ENCODE measurements around the gene USF3.

The USF3 gene

DNA sequence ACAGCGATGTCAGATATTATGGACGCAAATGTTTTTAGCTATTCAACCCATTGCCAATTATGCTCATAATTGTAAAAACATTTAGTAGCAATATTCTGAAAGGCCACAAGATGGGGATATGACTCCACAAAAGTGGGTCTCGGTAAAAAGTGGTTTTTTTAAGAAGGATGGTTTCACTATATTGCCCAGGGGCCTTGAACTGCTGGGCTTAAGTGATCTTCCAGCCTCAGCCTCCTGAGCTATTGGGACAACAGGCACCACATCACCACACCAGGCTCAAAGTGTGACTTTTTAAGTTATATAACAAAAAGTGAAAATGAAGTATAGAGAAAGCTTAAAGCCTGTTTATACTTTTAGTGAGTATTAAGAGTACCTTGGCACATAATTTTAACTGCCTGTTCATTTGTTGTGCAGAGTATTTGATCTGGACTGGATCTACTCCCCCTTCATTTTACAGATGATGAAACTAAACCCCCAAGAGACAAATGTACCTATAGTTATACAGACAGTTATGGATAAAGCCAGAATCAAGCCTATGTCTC, 40.2 kb upstream of the USF3 start:
- peak; percentile 84 for DNase-seq (ENCODE audit: low read depth)
- H3K4me3 ChIP-seq (replicated peaks; ENCODE audit: low read depth, low read length): no peak overlapping the region
- TF ChIP-seq, protein P1, sequence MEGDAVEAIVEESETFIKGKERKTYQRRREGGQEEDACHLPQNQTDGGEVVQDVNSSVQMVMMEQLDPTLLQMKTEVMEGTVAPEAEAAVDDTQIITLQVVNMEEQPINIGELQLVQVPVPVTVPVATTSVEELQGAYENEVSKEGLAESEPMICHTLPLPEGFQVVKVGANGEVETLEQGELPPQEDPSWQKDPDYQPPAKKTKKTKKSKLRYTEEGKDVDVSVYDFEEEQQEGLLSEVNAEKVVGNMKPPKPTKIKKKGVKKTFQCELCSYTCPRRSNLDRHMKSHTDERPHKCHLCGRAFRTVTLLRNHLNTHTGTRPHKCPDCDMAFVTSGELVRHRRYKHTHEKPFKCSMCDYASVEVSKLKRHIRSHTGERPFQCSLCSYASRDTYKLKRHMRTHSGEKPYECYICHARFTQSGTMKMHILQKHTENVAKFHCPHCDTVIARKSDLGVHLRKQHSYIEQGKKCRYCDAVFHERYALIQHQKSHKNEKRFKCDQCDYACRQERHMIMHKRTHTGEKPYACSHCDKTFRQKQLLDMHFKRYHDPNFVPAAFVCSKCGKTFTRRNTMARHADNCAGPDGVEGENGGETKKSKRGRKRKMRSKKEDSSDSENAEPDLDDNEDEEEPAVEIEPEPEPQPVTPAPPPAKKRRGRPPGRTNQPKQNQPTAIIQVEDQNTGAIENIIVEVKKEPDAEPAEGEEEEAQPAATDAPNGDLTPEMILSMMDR (IDR thresholded peaks at IDR 0.05; ENCODE audit: low read length, missing control alignments): peak; percentile 61

DNA sequence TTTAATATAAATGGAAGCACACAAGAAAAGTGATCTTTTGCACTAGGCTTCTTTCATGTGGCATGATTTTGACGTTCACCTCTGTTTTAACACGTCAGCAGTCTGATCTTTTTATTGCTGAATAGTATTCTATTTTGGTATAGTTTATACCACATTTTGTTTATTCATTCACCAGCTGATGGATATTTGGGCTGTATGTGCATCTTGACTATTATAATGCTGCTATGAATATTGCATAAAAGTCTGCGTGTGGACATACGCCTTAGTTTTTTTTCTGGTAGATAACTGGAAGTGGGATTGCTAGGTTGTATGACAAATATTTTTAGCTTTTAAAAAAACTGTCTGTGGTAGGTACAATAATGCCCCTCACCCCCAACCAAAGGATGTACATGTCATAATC, 35.3 kb upstream of the USF3 start:
- no peak for DNase-seq (ENCODE audit: low read depth)
- TF ChIP-seq, protein P1 (IDR thresholded peaks at IDR 0.05; ENCODE audit: low read length, missing control alignments): no peak
- H3K4me3 ChIP-seq (replicated peaks; ENCODE audit: low read depth, low read length): no peak overlapping the region

DNA sequence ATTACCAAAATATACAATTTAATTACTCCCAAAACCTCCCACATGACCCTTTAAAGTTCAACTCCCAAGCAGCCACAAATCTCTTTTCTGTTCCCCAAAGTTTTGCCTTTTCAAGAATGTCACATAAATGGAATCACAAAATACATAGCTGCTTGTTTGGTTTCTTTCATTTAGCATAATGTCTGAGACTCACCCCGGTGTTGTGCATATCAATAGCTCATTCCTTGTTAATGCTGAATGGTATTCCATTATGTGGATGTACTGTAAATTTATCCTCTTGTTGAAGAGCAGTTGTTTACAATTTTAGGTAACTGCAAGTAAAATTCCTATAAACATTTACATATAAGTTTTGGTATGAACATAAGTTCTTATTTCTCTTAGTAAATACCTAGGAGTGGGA, 34.1 kb upstream of the USF3 start:
- DNase-seq (ENCODE audit: low read depth): no peak
- TF ChIP-seq, protein P1 (IDR thresholded peaks at IDR 0.05; ENCODE audit: low read length, missing control alignments): no peak
- no peak overlapping the region for H3K4me3 ChIP-seq (replicated peaks; ENCODE audit: low read depth, low read length)

DNA sequence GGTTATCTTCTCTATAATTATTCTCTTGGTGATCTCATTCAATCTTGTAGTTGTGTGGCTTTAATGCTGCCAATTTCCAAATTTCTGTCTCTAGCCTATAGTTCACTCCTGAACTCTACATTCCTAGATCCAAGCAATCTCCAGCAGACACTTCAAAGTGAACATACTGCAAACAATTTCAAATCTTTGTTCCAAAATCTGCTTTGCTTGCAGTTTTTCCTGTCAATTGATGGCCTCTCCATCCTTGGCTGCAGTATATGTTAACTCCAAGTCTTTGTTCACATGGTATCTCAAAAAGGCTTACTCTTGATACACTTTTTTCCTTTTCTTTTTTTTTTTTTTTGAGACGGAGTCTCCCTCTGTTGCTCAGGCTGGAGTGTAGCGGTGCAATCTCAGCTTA, 32.2 kb upstream of the USF3 start:
- no peak for DNase-seq (ENCODE audit: low read depth)
- H3K4me3 ChIP-seq (replicated peaks; ENCODE audit: low read depth, low read length): no peak overlapping the region
- TF ChIP-seq, protein P1 (IDR thresholded peaks at IDR 0.05; ENCODE audit: low read length, missing control alignments): no peak

DNA sequence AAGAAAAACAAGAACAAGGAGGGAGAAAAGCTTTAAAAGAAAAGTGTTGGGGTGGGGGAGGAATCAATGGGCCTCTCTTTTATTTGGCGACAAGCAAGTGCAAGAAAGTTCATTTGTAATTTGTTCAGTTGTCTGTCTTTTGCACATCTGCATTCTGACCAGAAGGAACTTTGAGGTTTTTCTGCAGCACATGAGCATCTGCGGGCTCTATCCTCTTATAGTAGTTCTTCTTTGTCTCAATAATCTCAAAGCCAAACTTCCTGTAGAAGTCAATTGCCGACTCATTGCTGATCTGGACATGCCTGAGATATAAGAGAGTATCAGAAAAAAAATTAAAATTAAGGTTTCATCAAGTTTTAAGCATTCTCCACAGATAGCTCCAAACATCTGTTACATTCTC, 25.2 kb upstream of the USF3 start:
- no peak for DNase-seq (ENCODE audit: low read depth)
- H3K4me3 ChIP-seq (replicated peaks; ENCODE audit: low read depth, low read length): no peak overlapping the region
- TF ChIP-seq, protein P1 (IDR thresholded peaks at IDR 0.05; ENCODE audit: low read length, missing control alignments): no peak

DNA sequence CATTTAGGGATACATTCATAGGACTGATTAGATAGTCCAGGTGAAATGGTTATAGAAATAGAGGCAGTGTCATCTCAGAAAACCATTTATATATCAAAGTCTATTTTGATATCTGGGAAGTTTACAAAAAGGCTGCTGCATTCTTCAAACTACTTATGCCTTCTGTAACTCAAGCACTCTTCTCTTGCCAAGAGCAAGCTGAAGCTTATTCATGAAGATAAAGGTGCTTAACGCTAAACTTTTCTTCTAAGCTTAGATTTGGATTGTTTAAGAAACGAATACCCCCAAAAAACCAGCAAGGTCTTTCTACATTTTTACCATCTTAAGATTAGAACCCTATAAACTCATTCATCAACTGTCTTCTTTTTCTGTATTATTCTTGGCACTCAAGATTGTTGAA, 23.3 kb upstream of the USF3 start:
- DNase-seq (ENCODE audit: low read depth): no peak
- no peak overlapping the region for H3K4me3 ChIP-seq (replicated peaks; ENCODE audit: low read depth, low read length)
- TF ChIP-seq, protein P1 (IDR thresholded peaks at IDR 0.05; ENCODE audit: low read length, missing control alignments): no peak

DNA sequence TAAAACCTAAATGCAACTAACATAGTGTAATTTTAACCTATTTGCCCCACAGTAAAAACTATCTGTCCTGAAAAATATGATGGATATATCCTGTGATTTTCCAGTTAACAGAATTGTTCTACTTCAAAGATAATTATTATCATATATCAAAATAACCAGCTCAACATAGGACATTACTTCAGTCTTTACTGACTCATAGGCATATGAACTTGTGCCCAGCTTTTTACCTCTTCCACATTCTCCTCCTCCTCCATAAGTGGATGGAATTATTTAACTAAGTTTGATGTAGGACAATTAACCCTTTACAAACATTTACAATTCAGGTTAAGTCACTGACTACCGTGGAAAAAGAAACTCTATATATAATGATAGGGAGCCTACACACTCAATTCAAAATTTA, 22.9 kb upstream of the USF3 start:
- TF ChIP-seq, protein P1 (IDR thresholded peaks at IDR 0.05; ENCODE audit: low read length, missing control alignments): no peak
- no peak overlapping the region for H3K4me3 ChIP-seq (replicated peaks; ENCODE audit: low read depth, low read length)
- DNase-seq (ENCODE audit: low read depth): no peak

Measured in fibroblast of pulmonary artery (primary cell).